ENCODE measurements around the gene HCK. TPM values are rescaled to one million over a fixed set of nuclear protein-coding genes. Genes with fewer than 3 reads are reported as not detected.

HCK gene
- total and polyA plus RNA-seq, 9 of the 15 experiments (the other 6 are each of a cell fraction or from before 2014, with no cell fraction given): 0.09 to 0.51 (median 0.27) TPM; not detected in 6

- no peak for TF ChIP-seq ZNF184 (CRISPR knock-in tag; IDR thresholded peaks at IDR 0.05)
- TF ChIP-seq ZKSCAN1 (IDR thresholded peaks at IDR 0.05; ENCODE audit: low read depth, low read length): no peak
These were observed 42.5 kb upstream of the HCK start (continued) for GRCh38 chr20:32009564-32009963.

GRCh38 chr20:32010101-32010500 is 41.9 kb upstream of the HCK start, which contains the start of gene CCM2L:
CCM2L (plus strand) TSS chr20:32010438; CDS start chr20:32010455, 17 bp downstream.
- Histone ChIP-seq H3K9ac (ENCODE audit: insufficient read depth in 1 of 2, low read depth in 2 of 2, low read length in 2 of 2) (no peak within 1 kb of the TSS), H4K20me1 (replicated peaks; ENCODE audit: control insufficient read depth, insufficient read depth, low read length) (no peaks in the 10 kb centered on the region; the same call in 1 of the 2 replicates), H3K79me2 (ENCODE audit: control insufficient read depth, insufficient read depth, low read length) (no peaks in the 10 kb centered on the region), H3K9me1 (ENCODE audit: control insufficient read depth, insufficient read depth, low read length) (no peaks in the 10 kb centered on the region), H3K27me3 (ENCODE audit: control insufficient read depth in 2 of 2, insufficient read depth in 2 of 2, low read length in 2 of 2) (peaks cover 5 to 30% of the 10 kb centered on the region in 2 experiments; a peak in 4 of 5 replicates), H3K4me1 (replicated peaks in 1 of 2; ENCODE audit: control insufficient read depth in 2 of 2, insufficient read depth in 2 of 2, low read length in 2 of 2) (peaks cover 0 to 11% of the 10 kb centered on the region in 2 experiments; a peak in 4 of 5 replicates), H2AFZ (ENCODE audit: low read depth, low read length) (no peak within 1 kb of the TSS), H3K4me2 (ENCODE audit: insufficient read depth, low read length) (no peak within 1 kb of the TSS), H3K4me3 (no peak within 1 kb of the TSS), H3K9me3 (replicated peaks; ENCODE audit: control insufficient read depth, insufficient read depth, low read depth, low read length) (no peaks in the 10 kb centered on the region), H3K36me3 (ENCODE audit: control insufficient read depth, insufficient read depth, low read length) (no peaks in the 10 kb centered on the region), H3K27ac (ENCODE audit: extremely low read depth, low read depth, low read length) (no peak within 1 kb of the TSS)
- WGBS (ENCODE audit: insufficient coverage, low coverage, missing lambda C conversion rate): 6% methylated on average over 2 of the region's 2 CpGs
- intact Hi-C loops (cut with micrococcal nuclease): no loop called here
- in situ Hi-C loops (cut with MboI): no loop called here
- POLR2A ChIA-PET: no interaction called here
- CTCF ChIA-PET (ENCODE audit: low intra/inter-chr PET ratio): no interaction called here
- FAIRE-seq (no peak), ATAC-seq (no peak), DNase-seq (ENCODE audit: extremely low read depth in 1 of 4, low spot score in 3 of 4) (no peak)
- no TSS peak for BruUV-seq (replicated peaks)
- no peak for TF ChIP-seq MAZ (CRISPR knock-in tag; conservative IDR thresholded peaks at IDR 0.05 in 1 of 2, IDR thresholded peaks at IDR 0.05 in 1 of 2)
- TF ChIP-seq TAF9B (IDR thresholded peaks at IDR 0.05; ENCODE audit: partially characterized antibody): no peak
- TF ChIP-seq HSF4 (CRISPR knock-in tag; IDR thresholded peaks at IDR 0.05; ENCODE audit: borderline replicate concordance): no peak
- TF ChIP-seq ZNF592 (IDR thresholded peaks at IDR 0.05): no peak
- TF ChIP-seq TRIM24 (IDR thresholded peaks at IDR 0.05): no peak
- TF ChIP-seq SMAD4 (CRISPR knock-in tag; conservative IDR thresholded peaks at IDR 0.05): no peak
- no peak for TF ChIP-seq PRPF4 (IDR thresholded peaks at IDR 0.05; ENCODE audit: insufficient read depth, low read depth, low read length, poor library complexity, severe bottlenecking)
- TF ChIP-seq HNRNPL (IDR thresholded peaks at IDR 0.05; ENCODE audit: low read depth, low read length): no peak
- TF ChIP-seq PREB (CRISPR knock-in tag; IDR thresholded peaks at IDR 0.05): no peak
- no peak for TF ChIP-seq ZNF124 (CRISPR knock-in tag; IDR thresholded peaks at IDR 0.05)
- TF ChIP-seq TSHZ1 (CRISPR knock-in tag; IDR thresholded peaks at IDR 0.05): no peak

Measured in K562 (cell line).